ENCODE data around the gene POLN. TPM values are rescaled to one million over a fixed set of nuclear protein-coding genes. Genes with fewer than 3 reads are reported as not detected.

Gene POLN
- total and polyA plus RNA-seq, 2 donors from 2014 or later: 1.3 to 3.8 TPM

DNA sequence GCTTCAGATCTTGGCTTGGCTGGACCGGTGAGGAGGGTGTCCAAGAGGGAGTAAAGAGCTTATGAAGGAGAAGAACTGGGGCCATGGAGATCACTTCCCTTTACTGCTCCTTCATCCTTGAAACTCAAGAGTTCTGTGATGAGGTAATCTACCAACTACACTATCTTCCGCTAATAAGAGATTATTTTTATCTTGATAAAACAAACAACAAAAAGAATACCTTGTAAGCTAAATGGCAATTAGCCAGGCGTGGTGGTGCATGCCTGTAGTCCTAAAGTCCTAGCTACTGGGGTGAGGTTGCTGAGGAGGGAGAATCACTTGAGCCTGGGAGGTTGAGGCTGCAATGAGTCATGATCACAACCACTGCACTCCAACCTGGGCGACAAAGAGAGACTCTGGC lies 47.4 kb downstream of the POLN start:
- H3K4me1 ChIP-seq (ENCODE audit: control insufficient read depth in 2 of 3, insufficient read depth in 2 of 3, low read depth in 1 of 3, low read length in 3 of 3): no peaks in the 10 kb centered on the region
- no peak overlapping the region for H3K9ac ChIP-seq (ENCODE audit: low read length in 3 of 3)
- TF ChIP-seq, protein P1, sequence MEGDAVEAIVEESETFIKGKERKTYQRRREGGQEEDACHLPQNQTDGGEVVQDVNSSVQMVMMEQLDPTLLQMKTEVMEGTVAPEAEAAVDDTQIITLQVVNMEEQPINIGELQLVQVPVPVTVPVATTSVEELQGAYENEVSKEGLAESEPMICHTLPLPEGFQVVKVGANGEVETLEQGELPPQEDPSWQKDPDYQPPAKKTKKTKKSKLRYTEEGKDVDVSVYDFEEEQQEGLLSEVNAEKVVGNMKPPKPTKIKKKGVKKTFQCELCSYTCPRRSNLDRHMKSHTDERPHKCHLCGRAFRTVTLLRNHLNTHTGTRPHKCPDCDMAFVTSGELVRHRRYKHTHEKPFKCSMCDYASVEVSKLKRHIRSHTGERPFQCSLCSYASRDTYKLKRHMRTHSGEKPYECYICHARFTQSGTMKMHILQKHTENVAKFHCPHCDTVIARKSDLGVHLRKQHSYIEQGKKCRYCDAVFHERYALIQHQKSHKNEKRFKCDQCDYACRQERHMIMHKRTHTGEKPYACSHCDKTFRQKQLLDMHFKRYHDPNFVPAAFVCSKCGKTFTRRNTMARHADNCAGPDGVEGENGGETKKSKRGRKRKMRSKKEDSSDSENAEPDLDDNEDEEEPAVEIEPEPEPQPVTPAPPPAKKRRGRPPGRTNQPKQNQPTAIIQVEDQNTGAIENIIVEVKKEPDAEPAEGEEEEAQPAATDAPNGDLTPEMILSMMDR (IDR thresholded peaks at IDR 0.05; ENCODE audit: borderline replicate concordance, extremely low read depth, insufficient read depth): no peak
- FAIRE-seq (no peak), DNase-seq (no peak)
- H3K9me3 ChIP-seq (ENCODE audit: control insufficient read depth in 2 of 3, insufficient read depth in 1 of 3, low read length in 3 of 3): no peaks in the 10 kb centered on the region
- no peak overlapping the region for H3K4me3 ChIP-seq (ENCODE audit: low read length in 3 of 3)
- H3K27me3 ChIP-seq (ENCODE audit: control insufficient read depth, insufficient read depth, low read length): no peaks in the 10 kb centered on the region
- H3K27ac ChIP-seq (ENCODE audit: low read depth in 2 of 2, low read length in 2 of 2): no peak overlapping the region
- intact Hi-C loops (cut with DNase I): no loop called here
- no peaks in the 10 kb centered on the region for H3K36me3 ChIP-seq (ENCODE audit: control insufficient read depth in 2 of 3, insufficient read depth in 3 of 3, low read length in 3 of 3)

DNA sequence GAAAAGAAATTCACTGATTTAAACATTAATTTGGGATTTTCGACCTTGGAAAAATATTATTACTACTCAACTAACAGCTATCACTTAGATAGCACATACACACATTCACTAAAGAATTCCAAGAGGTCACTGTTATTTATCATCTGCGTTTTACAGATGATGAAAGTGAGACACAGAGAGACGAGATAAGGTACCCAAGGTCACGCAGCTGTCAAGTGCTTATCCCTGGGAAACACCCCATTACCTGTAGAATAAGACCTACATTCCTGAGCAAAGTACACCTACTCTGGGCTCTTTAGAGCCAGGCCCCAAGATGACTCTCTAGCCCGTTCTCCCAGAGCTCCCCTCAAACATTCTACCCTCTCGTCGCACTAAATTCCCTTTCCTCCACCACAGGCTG lies 48.6 kb downstream of the POLN start:
- H3K27me3 ChIP-seq (ENCODE audit: control insufficient read depth, insufficient read depth, low read length): no peaks in the 10 kb centered on the region
- H3K36me3 ChIP-seq (ENCODE audit: control insufficient read depth in 2 of 3, insufficient read depth in 3 of 3, low read length in 3 of 3): no peaks in the 10 kb centered on the region
- TF ChIP-seq, protein P1 (IDR thresholded peaks at IDR 0.05; ENCODE audit: borderline replicate concordance, extremely low read depth, insufficient read depth): no peak
- no peak overlapping the region for H3K4me3 ChIP-seq (ENCODE audit: low read length in 3 of 3)
- no peak overlapping the region for H3K27ac ChIP-seq (ENCODE audit: low read depth in 2 of 2, low read length in 2 of 2)
- intact Hi-C loops (cut with DNase I): no loop called here
- H3K4me1 ChIP-seq (ENCODE audit: control insufficient read depth in 2 of 3, insufficient read depth in 2 of 3, low read depth in 1 of 3, low read length in 3 of 3): no peaks in the 10 kb centered on the region
- FAIRE-seq (no peak), DNase-seq (no peak)
- no peak overlapping the region for H3K9ac ChIP-seq (ENCODE audit: low read length in 3 of 3)
- H3K9me3 ChIP-seq (ENCODE audit: control insufficient read depth in 2 of 3, insufficient read depth in 1 of 3, low read length in 3 of 3): no peaks in the 10 kb centered on the region

DNA sequence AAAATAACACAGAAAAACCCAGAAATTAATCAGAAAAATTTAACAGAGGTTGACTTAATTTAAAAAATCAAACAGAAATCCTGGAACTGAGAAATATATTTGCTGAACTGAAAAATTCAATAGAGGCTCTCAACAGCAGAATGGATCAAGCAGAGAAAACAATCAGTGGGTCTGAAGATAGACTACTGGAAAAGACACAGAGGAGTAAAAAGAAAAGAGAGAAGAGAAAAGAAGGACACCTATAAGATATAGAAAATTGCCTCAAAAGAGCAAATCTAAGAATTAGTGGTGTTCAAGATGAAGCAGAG lies 55.1 kb downstream of the POLN start:
- H3K9me3 ChIP-seq (ENCODE audit: control insufficient read depth in 2 of 3, insufficient read depth in 1 of 3, low read length in 3 of 3): no peaks in the 10 kb centered on the region
- no peak for FAIRE-seq
- no peaks in the 10 kb centered on the region for H3K27me3 ChIP-seq (ENCODE audit: control insufficient read depth, insufficient read depth, low read length)

More for the DNA sequence above, 55.1 kb downstream of the POLN start:
- TF ChIP-seq, protein P1 (IDR thresholded peaks at IDR 0.05; ENCODE audit: borderline replicate concordance, extremely low read depth, insufficient read depth): no peak
- H3K4me1 ChIP-seq (ENCODE audit: control insufficient read depth in 2 of 3, insufficient read depth in 2 of 3, low read depth in 1 of 3, low read length in 3 of 3): no peaks in the 10 kb centered on the region
- no peak overlapping the region for H3K4me3 ChIP-seq (ENCODE audit: low read length in 3 of 3)
- intact Hi-C loops (cut with DNase I): no loop called here
- no peaks in the 10 kb centered on the region for H3K36me3 ChIP-seq (ENCODE audit: control insufficient read depth in 2 of 3, insufficient read depth in 3 of 3, low read length in 3 of 3)
- H3K27ac ChIP-seq (ENCODE audit: low read depth in 2 of 2, low read length in 2 of 2): no peak overlapping the region
- DNase-seq: no peak
- H3K9ac ChIP-seq (ENCODE audit: low read length in 3 of 3): no peak overlapping the region
